GM19193 (cell line): ENCODE data around the gene CDK14.

Experiments
- POLR2A ChIP-seq: IDR thresholded peaks from 4 replicates; pipeline ENCODE4 v1.6.1; 2011; ENCODE audit not compliant: insufficient read depth, insufficient read length; ENCODE audit errors: extremely low read depth

Gene CDK14

DNA sequence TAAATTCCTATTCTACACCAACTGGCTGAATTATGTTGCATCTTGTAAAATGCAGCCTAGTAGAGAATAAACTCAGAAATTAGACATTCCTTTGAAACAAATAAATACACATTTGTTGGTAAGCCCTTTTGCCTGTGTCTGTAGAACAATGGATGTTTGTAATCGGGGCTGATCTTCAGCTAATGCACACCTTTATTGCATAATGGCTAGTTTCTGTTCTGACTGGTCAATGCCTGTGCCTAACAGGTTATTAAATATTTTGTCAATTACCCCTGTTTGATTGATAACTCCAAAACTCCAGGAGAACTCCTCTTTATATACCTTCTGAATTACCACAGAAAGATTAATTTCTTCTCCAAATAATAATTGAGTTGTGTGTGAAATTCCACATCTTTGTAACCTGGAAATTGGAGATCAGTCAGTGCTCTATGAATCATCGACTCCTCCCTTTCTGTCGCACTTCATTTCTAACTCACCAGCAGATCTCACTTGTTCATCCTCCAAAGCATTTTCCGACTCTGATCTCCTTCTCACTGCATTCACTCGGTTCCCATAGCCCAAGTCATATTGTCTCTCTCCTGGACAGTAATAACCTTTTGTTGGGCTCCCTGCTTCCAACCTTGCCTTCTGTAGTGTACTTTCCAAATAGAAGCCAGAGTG lies 472.1 kb downstream of the CDK14 start:
- no peak for TF ChIP-seq POLR2A

GRCh38 chr7:91069146-91069545 lies 473.0 kb downstream of the CDK14 start:
- TF ChIP-seq POLR2A: no peak

- no peak for TF ChIP-seq POLR2A
Measured at GRCh38 chr7:91079487-91079886, 483.4 kb downstream of the CDK14 start.

GRCh38 chr7:91080351-91080750 lies 484.2 kb downstream of the CDK14 start:
- no peak for TF ChIP-seq POLR2A

DNA sequence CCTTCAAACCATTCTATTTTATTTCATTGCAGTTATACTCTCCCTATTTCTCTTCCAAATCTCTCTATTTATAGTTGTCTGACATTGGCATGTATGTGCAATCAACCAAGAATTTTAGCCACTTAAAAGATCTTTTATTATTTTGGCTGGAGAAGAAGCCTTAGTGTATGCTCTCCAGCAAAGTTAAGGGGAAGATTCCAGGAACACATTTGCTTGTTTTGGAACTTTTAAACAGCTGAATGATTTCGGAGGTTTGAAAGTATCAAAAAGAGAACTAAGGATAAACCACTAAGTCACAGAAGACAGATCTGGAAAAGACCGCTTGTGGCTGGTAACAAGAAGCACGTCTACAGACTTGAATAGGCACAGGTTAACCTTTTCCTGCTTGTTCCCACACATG lies 485.9 kb downstream of the CDK14 start:
- TF ChIP-seq POLR2A: no peak

- no peak for TF ChIP-seq POLR2A
Measured at GRCh38 chr7:91082852-91083495, 486.9 kb downstream of the CDK14 start.

DNA sequence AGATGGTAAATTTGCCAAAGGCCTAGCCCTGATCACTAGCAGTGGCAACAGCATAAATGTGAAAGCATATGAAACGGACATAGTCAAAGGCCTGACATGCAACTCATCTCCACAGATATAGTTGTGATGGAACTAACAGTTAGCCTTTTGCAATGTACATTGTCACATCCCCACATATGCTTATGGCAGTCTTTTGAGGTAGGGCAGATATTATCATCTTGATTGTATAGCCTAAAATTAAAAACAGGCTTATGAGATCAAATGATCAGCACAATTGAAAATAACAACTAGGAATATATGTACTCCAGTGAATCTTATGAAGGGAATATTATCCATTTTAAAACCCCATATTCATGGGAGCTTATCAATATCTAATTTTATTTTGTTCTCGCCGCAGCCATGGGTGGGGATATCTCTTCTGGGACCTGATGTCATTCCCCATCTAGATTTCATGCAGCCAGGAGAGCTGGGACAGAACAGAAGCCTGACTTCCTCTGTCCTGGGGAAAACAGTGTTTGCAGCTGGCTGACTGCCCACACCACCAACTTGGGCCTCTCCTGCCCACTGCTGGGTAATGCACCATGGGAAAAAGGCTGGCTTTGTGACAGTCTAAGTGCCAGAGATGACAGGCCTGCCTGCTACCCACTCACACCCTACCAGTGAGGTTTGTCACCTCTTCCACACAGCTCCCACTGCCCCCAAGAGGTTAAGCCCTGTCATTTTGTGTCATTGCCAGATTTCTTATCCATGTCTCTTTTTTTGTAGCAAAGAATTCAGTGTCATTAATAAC lies 487.9 kb downstream of the CDK14 start:
- no peak for TF ChIP-seq POLR2A

GRCh38 chr7:91085175-91085574 lies 489.1 kb downstream of the CDK14 start:
- no peak for TF ChIP-seq POLR2A

DNA sequence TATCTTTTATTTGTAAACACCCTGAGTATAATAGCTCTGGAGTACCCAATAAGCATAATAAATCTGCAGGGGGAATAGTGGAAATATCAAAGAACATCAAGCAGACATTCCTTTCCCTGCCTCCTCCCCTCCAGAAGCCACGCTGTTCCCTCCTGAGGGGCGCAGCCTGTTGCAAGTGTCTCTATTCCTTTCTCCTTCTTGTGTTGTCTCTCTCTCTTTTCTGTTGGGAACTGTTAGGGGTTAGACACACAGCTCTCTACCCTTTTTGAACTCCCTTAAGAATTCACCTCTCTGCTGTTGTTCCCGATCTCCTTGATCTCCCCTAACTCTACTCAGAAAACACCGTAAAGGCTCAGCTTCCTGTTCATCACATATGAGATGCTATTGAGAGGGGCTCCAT lies 490.1 kb downstream of the CDK14 start:
- TF ChIP-seq POLR2A: no peak

DNA sequence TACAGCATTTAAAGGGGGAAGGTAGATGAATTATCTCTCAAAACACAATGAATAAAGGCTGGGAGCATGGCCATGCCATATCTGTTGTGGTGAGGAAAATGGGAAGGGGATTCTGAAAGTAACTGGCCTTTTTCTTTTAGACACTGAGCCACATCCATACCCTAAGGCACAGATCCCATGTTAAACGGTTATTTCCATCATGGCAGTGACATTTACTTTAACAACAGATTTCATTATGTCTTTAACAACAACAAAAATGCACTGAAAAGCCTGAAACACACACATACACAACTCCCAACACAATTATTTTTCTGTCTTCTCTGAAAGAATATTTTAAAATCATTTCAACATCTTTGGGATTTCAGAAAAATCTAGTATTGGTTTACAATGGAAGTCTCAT lies 492.0 kb downstream of the CDK14 start:
- TF ChIP-seq POLR2A: no peak

- TF ChIP-seq POLR2A: no peak
Measured at GRCh38 chr7:91088691-91089090, 492.6 kb downstream of the CDK14 start.

- no peak for TF ChIP-seq POLR2A
Measured at GRCh38 chr7:91089382-91089963, 493.4 kb downstream of the CDK14 start.

GRCh38 chr7:91090684-91091083 lies 494.6 kb downstream of the CDK14 start:
- no peak for TF ChIP-seq POLR2A

GRCh38 chr7:91091631-91092030 lies 495.5 kb downstream of the CDK14 start:
- TF ChIP-seq POLR2A: no peak

- no peak for TF ChIP-seq POLR2A
Measured at GRCh38 chr7:91093181-91093580, 497.1 kb downstream of the CDK14 start.
